NCI-H446 treated with DMSO at 0.1 percent for 48 hours (cell line): ENCODE data around the gene CLMP.
"Not testable (repeated sequence)": the region's sequence is repeated elsewhere in the genome, so short reads cannot be mapped to it uniquely, and the experiment has no call there.

Experiments used
- DNase-seq: peaks from one replicate; lab custom pipeline; 2025; lab: John Stamatoyannopoulos, UW

Gene CLMP

GRCh38 chr11:123132881-123133280, 62.2 kb downstream of the CLMP start:
- no peak for DNase-seq

- not testable (repeated sequence) for DNase-seq
Observed at GRCh38 chr11:123132034-123132766, 62.8 kb downstream of the CLMP start.

- DNase-seq: no peak
Observed at GRCh38 chr11:123129920-123130319, 65.1 kb downstream of the CLMP start.

GRCh38 chr11:123125169-123125568, 69.9 kb downstream of the CLMP start:
- DNase-seq: no peak

GRCh38 chr11:123122852-123123251, 72.2 kb downstream of the CLMP start:
- DNase-seq: no peak

- no peak for DNase-seq
Observed at GRCh38 chr11:123122341-123122740, 72.7 kb downstream of the CLMP start.

- DNase-seq: no peak
Observed at GRCh38 chr11:123116486-123116885, 78.6 kb downstream of the CLMP start.

- DNase-seq: peak; percentile 53
Observed at GRCh38 chr11:123111465-123111864, 83.6 kb downstream of the CLMP start.

GRCh38 chr11:123110397-123110796, 84.7 kb downstream of the CLMP start:
- no peak for DNase-seq

GRCh38 chr11:123107945-123108495, 87.0 kb downstream of the CLMP start:
- DNase-seq: no peak

GRCh38 chr11:123104697-123105096, 90.4 kb downstream of the CLMP start:
- DNase-seq: no peak

- DNase-seq: peak; percentile 92
Observed at GRCh38 chr11:123103326-123103980, 91.6 kb downstream of the CLMP start.

- no peak for DNase-seq
Observed at GRCh38 chr11:123100379-123101085, 94.5 kb downstream of the CLMP start.

- DNase-seq: no peak
Observed at GRCh38 chr11:123098990-123099389, 96.1 kb downstream of the CLMP start.

GRCh38 chr11:123093739-123094138, 101.3 kb downstream of the CLMP start:
- DNase-seq: peak; percentile 26

GRCh38 chr11:123091506-123091905, 103.5 kb downstream of the CLMP start:
- no peak for DNase-seq

GRCh38 chr11:123090168-123090567, 104.9 kb downstream of the CLMP start:
- DNase-seq: not testable (repeated sequence)

GRCh38 chr11:123088896-123089295, 106.2 kb downstream of the CLMP start:
- not testable (repeated sequence) for DNase-seq

- DNase-seq: not testable (repeated sequence)
Observed at GRCh38 chr11:123087657-123088056, 107.4 kb downstream of the CLMP start.

GRCh38 chr11:123086305-123086704, 108.7 kb downstream of the CLMP start:
- DNase-seq: no peak

- DNase-seq: no peak
Observed at GRCh38 chr11:123085497-123085896, 109.6 kb downstream of the CLMP start.

GRCh38 chr11:123084454-123084853, 110.6 kb downstream of the CLMP start:
- DNase-seq: no peak

- peak; percentile 97 for DNase-seq
Observed at GRCh38 chr11:123083623-123084029, 111.4 kb downstream of the CLMP start.
